ENCODE data around the gene EHBP1. TPM values are rescaled to one million over a fixed set of nuclear protein-coding genes. Genes with fewer than 3 reads are reported as not detected.

EHBP1 gene
- total RNA-seq, 6 experiments from 2014 or later, result 40.4 to 66.6 (median 46.3) TPM

- WGBS (ENCODE audit: insufficient coverage, low coverage, low lambda C conversion rate, missing lambda C conversion rate), result 87% methylated on average over 2 of the region's 2 CpGs
- no peak for TF ChIP-seq POLR2A (IDR thresholded peaks at IDR 0.05)
- TF ChIP-seq, protein P1, sequence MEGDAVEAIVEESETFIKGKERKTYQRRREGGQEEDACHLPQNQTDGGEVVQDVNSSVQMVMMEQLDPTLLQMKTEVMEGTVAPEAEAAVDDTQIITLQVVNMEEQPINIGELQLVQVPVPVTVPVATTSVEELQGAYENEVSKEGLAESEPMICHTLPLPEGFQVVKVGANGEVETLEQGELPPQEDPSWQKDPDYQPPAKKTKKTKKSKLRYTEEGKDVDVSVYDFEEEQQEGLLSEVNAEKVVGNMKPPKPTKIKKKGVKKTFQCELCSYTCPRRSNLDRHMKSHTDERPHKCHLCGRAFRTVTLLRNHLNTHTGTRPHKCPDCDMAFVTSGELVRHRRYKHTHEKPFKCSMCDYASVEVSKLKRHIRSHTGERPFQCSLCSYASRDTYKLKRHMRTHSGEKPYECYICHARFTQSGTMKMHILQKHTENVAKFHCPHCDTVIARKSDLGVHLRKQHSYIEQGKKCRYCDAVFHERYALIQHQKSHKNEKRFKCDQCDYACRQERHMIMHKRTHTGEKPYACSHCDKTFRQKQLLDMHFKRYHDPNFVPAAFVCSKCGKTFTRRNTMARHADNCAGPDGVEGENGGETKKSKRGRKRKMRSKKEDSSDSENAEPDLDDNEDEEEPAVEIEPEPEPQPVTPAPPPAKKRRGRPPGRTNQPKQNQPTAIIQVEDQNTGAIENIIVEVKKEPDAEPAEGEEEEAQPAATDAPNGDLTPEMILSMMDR (IDR thresholded peaks at IDR 0.05), result no peak
- intact Hi-C loops (cut with DNase I), result no loop called here
- Histone ChIP-seq H3K27ac (no peak overlapping the region), H3K4me3 (no peak overlapping the region), H3K4me1 (no peaks in the 10 kb centered on the region), H3K36me3 (peaks cover 0 to 10% (median 0%) of the 10 kb centered on the region in 4 donors), H3K27me3 (no peaks in the 10 kb centered on the region), H3K9me3 (no peaks in the 10 kb centered on the region)
- ATAC-seq (no peak), DNase-seq (no peak)
Measured at GRCh38 chr2:62940697-62941096, 235.2 kb downstream of the EHBP1 start.

DNA sequence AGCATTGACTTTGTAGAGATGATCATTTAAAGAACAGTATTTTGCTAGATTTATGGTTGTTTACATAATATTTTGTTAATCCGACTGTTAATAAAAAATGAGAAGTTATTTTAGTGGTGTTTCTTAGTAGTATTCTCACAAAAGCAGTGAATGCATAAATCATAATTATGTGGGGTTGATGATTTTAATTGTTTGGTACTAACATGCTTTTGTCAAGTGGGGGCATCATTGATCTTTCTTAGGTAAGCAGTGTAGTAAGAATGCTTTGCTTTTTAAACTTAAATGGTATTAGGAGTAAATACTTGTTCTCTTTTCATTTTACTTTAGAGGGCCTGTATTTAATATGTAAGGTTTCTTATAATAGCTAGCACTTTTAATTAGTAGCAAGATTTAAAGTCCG is 235.9 kb downstream of the EHBP1 start:
- Histone ChIP-seq H3K9me3 (no peaks in the 10 kb centered on the region), H3K27me3 (no peaks in the 10 kb centered on the region), H3K4me1 (no peaks in the 10 kb centered on the region), H3K36me3 (peaks cover 0 to 10% (median 1%) of the 10 kb centered on the region in 4 donors), H3K4me3 (no peak overlapping the region), H3K27ac (no peak overlapping the region)
- no peak for DNase-seq
- ATAC-seq, result no peak
- WGBS (ENCODE audit: insufficient coverage, low coverage, low lambda C conversion rate, missing lambda C conversion rate), result 87% methylated on average over 2 of the region's 2 CpGs
- no peak for TF ChIP-seq POLR2A (IDR thresholded peaks at IDR 0.05)
- TF ChIP-seq, protein P1 (IDR thresholded peaks at IDR 0.05), result no peak
- intact Hi-C loops (cut with DNase I), result no loop called here

GRCh38 chr2:62944362-62944761 is 238.8 kb downstream of the EHBP1 start:
- ATAC-seq (no peak), DNase-seq (no peak)
- no peaks in the 10 kb centered on the region for H3K27me3 ChIP-seq
- no peaks in the 10 kb centered on the region for H3K9me3 ChIP-seq
- 100% methylated on average over 2 of the region's 2 CpGs for WGBS (ENCODE audit: insufficient coverage, low coverage, low lambda C conversion rate, missing lambda C conversion rate)
- intact Hi-C loops (cut with DNase I), result no loop called here
- TF ChIP-seq, protein P1 (IDR thresholded peaks at IDR 0.05), result no peak
- TF ChIP-seq POLR2A (IDR thresholded peaks at IDR 0.05), result no peak
- H3K36me3 ChIP-seq, result peaks cover 0 to 34% (median 4%) of the 10 kb centered on the region in 4 donors
- no peaks in the 10 kb centered on the region for H3K4me1 ChIP-seq
- H3K4me3 ChIP-seq, result no peak overlapping the region
- no peak overlapping the region for H3K27ac ChIP-seq

DNA sequence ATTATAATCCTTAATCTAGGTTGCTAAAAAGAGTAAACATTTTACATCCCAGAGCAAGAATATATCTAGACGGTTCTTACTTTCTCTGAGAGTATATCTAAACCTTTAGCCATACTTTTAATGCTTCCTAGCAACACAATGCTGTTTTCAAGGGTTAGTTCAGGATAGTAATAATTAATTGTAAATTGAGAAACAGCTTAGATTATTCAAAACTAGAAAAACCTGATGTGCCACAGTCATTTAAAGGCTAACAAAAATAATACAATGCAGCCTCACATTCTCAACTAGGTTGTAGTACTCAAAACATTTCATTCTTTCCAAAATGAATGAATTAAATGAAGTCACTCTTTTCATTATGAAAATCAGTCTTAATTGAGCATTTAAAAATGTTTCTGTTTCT is 241.9 kb downstream of the EHBP1 start:
- no peak for DNase-seq
- 67% methylated on average over 1 of the region's 1 CpG for WGBS (ENCODE audit: insufficient coverage, low coverage, low lambda C conversion rate, missing lambda C conversion rate)
- TF ChIP-seq POLR2A (IDR thresholded peaks at IDR 0.05), result no peak
- TF ChIP-seq, protein P1 (IDR thresholded peaks at IDR 0.05), result no peak
- Histone ChIP-seq H3K36me3 (peaks cover 0 to 35% (median 4%) of the 10 kb centered on the region in 4 donors), H3K27me3 (no peaks in the 10 kb centered on the region), H3K27ac (no peak overlapping the region), H3K4me3 (no peak overlapping the region), H3K9me3 (no peaks in the 10 kb centered on the region), H3K4me1 (no peaks in the 10 kb centered on the region)
- ATAC-seq, result no peak
- intact Hi-C loops (cut with DNase I), result no loop called here

- intact Hi-C loops (cut with DNase I), result no loop called here
Measured at GRCh38 chr2:62956651-62957050, 251.1 kb downstream of the EHBP1 start.

More at GRCh38 chr2:62956651-62957050, 251.1 kb downstream of the EHBP1 start:
- Histone ChIP-seq H3K4me3 (no peak overlapping the region), H3K27me3 (no peaks in the 10 kb centered on the region), H3K4me1 (peaks cover 0 to 6% (median 0%) of the 10 kb centered on the region in 4 donors), H3K9me3 (no peaks in the 10 kb centered on the region), H3K36me3 (peaks cover 0 to 31% (median 0%) of the 10 kb centered on the region in 4 donors), H3K27ac (no peak overlapping the region)
- no peak for TF ChIP-seq POLR2A (IDR thresholded peaks at IDR 0.05)
- 94% methylated on average over 2 of the region's 2 CpGs for WGBS (ENCODE audit: insufficient coverage, low coverage, low lambda C conversion rate, missing lambda C conversion rate)
- ATAC-seq (no peak), DNase-seq (no peak)
